Neural cell (in vitro differentiated cells): ENCODE results near the gene ADSL. TPM values are rescaled to one million over a fixed set of nuclear protein-coding genes. Genes with fewer than 3 reads are reported as not detected.

Source experiments
- H2AFZ ChIP-seq: fragments of 200-600, 300-800 bp; sonication (generic), shearing (Covaris generic); 2 replicates; pipeline ENCODE4 v1.6.0; 2014; ENCODE audit warnings: low read depth, mild to moderate bottlenecking, antibody characterized with exemption, low read length, moderate library complexity
- H3F3A ChIP-seq: fragments of 200-600 bp; shearing (Covaris generic); 2 replicates; pipeline ENCODE4 v1.6.1; 2016; ENCODE audit warnings: mild to moderate bottlenecking, moderate library complexity, mixed read lengths, antibody characterized with exemption, low read length; ENCODE audit not compliant: insufficient read depth, poor library complexity, severe bottlenecking
- H3K27ac ChIP-seq: fragments of 200-600, 300-800 bp; sonication (generic), shearing (Covaris generic); 2 replicates; pipeline ENCODE4 v1.5.1; 2014; ENCODE audit warnings: mild to moderate bottlenecking, low read length, moderate library complexity
- H3K27me3 ChIP-seq: fragments of 300-800, 200-600 bp; sonication (generic), shearing (Covaris generic); 2 replicates; pipeline ENCODE4 v1.6.0; 2014; ENCODE audit warnings: mild to moderate bottlenecking, low read depth, low read length, moderate library complexity; ENCODE audit not compliant: insufficient read depth
- H3K36me3 ChIP-seq: fragments of 300-800, 200-600 bp; sonication (generic), shearing (Covaris generic); 2 replicates; pipeline ENCODE4 v1.5.1; 2014; ENCODE audit warnings: mild to moderate bottlenecking, antibody characterized with exemption, low read length, moderate library complexity; ENCODE audit not compliant: insufficient read depth
- H3K4me2 ChIP-seq: fragments of 300-800, 200-600 bp; sonication (generic), shearing (Covaris generic); 2 replicates; pipeline ENCODE4 v1.6.0; 2014; ENCODE audit warnings: mild to moderate bottlenecking, low read length
- H3K4me3 ChIP-seq: fragments of 300-800, 200-600 bp; sonication (generic), shearing (Covaris generic); 2 replicates; pipeline ENCODE4 v1.5.1; 2014; ENCODE audit warnings: mild to moderate bottlenecking, low read length, moderate library complexity
- H3K79me2 ChIP-seq: fragments of 200-600 bp; shearing (Covaris generic); replicated peaks from 2 replicates; pipeline ENCODE4 v1.6.0; 2014; ENCODE audit warnings: mild to moderate bottlenecking, low read length, moderate library complexity; ENCODE audit not compliant: insufficient read depth
- H3K9ac ChIP-seq: fragments of 300-800, 200-600 bp; sonication (generic), shearing (Covaris generic); 2 replicates; pipeline ENCODE4 v1.6.1; 2016; ENCODE audit warnings: mild to moderate bottlenecking, low read length, mixed read lengths
- H3K9me2 ChIP-seq: fragments of 200-600 bp; shearing (Covaris generic); 2 replicates; pipeline ENCODE4 v1.6.1; 2016; ENCODE audit warnings: mild to moderate bottlenecking, low read length, mixed read lengths; ENCODE audit not compliant: insufficient read depth
- H3K9me3 ChIP-seq: fragments of 200-600, 300-800 bp; sonication (generic), shearing (Covaris generic); 2 replicates; pipeline ENCODE4 v1.6.1; 2016; ENCODE audit warnings: mild to moderate bottlenecking, mixed run types, low read length, moderate library complexity, mixed read lengths
- H4K20me1 ChIP-seq: fragments of 200-600 bp; shearing (Covaris generic); 2 replicates; pipeline ENCODE4 v1.6.1; 2016; ENCODE audit warnings: mild to moderate bottlenecking, mixed run types; ENCODE audit not compliant: insufficient read depth
- EP300 ChIP-seq: fragments of 450-650 bp; conservative IDR thresholded peaks from 2 replicates; pipeline ENCODE4 v1.6.1; 2014; ENCODE audit warnings: antibody characterized with exemption, mild to moderate bottlenecking, moderate library complexity; ENCODE audit not compliant: poor library complexity, severe bottlenecking
- EZH2 ChIP-seq: fragments of 200-600, 300-800 bp; shearing (Covaris generic), sonication (generic); IDR thresholded peaks from 2 replicates; pipeline ENCODE4 v1.6.1; 2014; ENCODE audit warnings: antibody characterized with exemption, low read length, borderline replicate concordance, mild to moderate bottlenecking; ENCODE audit not compliant: insufficient read depth, poor library complexity, severe bottlenecking
- MXI1 ChIP-seq: fragments of 450-650 bp; conservative IDR thresholded peaks from 2 replicates; pipeline ENCODE4 v1.6.1; 2014; ENCODE audit warnings: antibody characterized with exemption, mild to moderate bottlenecking; ENCODE audit not compliant: poor library complexity, severe bottlenecking
- POLR2AphosphoS5 ChIP-seq: IDR thresholded peaks from 2 replicates; pipeline ENCODE4 v1.6.1; 2012
- RAD21 ChIP-seq: fragments of 450-650 bp; conservative IDR thresholded peaks from 2 replicates; pipeline ENCODE4 v1.6.1; 2014; ENCODE audit warnings: antibody characterized with exemption, mild to moderate bottlenecking, moderate library complexity
- REST ChIP-seq: IDR thresholded peaks from 2 replicates; pipeline ENCODE4 v1.6.1; 2012; ENCODE audit warnings: borderline replicate concordance
- SMC3 ChIP-seq: fragments of 450-650 bp; conservative IDR thresholded peaks from 2 replicates; pipeline ENCODE4 v1.6.1; 2014; ENCODE audit warnings: antibody characterized with exemption, mild to moderate bottlenecking, moderate library complexity; ENCODE audit not compliant: poor library complexity
- TAF1 ChIP-seq: IDR thresholded peaks from 2 replicates; pipeline ENCODE4 v1.6.1; 2012; ENCODE audit warnings: low read depth
- polyA plus RNA-seq: library from polyadenylated mRNA; depleted of rRNA; stranded (reverse); fragments of >200 nt; gene quantifications from 2 replicates; pipeline ENCODE4 v1.2.3, GENCODE V29; 2014
- TF ChIP-seq, protein P1 (sequence below): fragments of 450-650 bp; IDR thresholded peaks from 2 replicates; pipeline ENCODE4 v1.5.1; 2014; ENCODE audit warnings: antibody characterized with exemption, mild to moderate bottlenecking, moderate library complexity; ENCODE audit not compliant: poor library complexity, severe bottlenecking

Gene ADSL
- polyA plus RNA-seq, 1 donor from 2014 or later = 112 TPM

GRCh38 chr22:40403141-40403540, 56.8 kb downstream of the ADSL start:
- H3K4me2 ChIP-seq = no peak overlapping the region
- H3K9me3 ChIP-seq = no peaks in the 10 kb centered on the region
- no peaks in the 10 kb centered on the region for H3K27me3 ChIP-seq
- H3K27ac ChIP-seq = no peak overlapping the region
- H3K79me2 ChIP-seq = no peaks in the 10 kb centered on the region
- H3K9ac ChIP-seq = no peak overlapping the region
- no peak overlapping the region for H3K4me3 ChIP-seq
- no peaks in the 10 kb centered on the region for H3K9me2 ChIP-seq
- no peaks in the 10 kb centered on the region for H3K36me3 ChIP-seq
- H4K20me1 ChIP-seq = no peaks in the 10 kb centered on the region
- H2AFZ ChIP-seq = no peak overlapping the region
- H3F3A ChIP-seq = no peaks in the 10 kb centered on the region
- TF ChIP-seq TAF1 = no peak
- no peak for TF ChIP-seq MXI1
- no peak for TF ChIP-seq RAD21
- no peak for TF ChIP-seq SMC3
- no peak for TF ChIP-seq EZH2
- TF ChIP-seq, protein P1, sequence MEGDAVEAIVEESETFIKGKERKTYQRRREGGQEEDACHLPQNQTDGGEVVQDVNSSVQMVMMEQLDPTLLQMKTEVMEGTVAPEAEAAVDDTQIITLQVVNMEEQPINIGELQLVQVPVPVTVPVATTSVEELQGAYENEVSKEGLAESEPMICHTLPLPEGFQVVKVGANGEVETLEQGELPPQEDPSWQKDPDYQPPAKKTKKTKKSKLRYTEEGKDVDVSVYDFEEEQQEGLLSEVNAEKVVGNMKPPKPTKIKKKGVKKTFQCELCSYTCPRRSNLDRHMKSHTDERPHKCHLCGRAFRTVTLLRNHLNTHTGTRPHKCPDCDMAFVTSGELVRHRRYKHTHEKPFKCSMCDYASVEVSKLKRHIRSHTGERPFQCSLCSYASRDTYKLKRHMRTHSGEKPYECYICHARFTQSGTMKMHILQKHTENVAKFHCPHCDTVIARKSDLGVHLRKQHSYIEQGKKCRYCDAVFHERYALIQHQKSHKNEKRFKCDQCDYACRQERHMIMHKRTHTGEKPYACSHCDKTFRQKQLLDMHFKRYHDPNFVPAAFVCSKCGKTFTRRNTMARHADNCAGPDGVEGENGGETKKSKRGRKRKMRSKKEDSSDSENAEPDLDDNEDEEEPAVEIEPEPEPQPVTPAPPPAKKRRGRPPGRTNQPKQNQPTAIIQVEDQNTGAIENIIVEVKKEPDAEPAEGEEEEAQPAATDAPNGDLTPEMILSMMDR = no peak

- no peaks in the 10 kb centered on the region for H4K20me1 ChIP-seq
- H2AFZ ChIP-seq = no peak overlapping the region
- no peaks in the 10 kb centered on the region for H3K27me3 ChIP-seq
- TF ChIP-seq EZH2 (no peak), TAF1 (no peak), REST (no peak), MXI1 (no peak), SMC3 (no peak), EP300 (no peak), RAD21 (no peak), POLR2AphosphoS5 (no peak)
- TF ChIP-seq, protein P1 = no peak
- H3K9me3 ChIP-seq = no peaks in the 10 kb centered on the region
- no peaks in the 10 kb centered on the region for H3F3A ChIP-seq
- H3K36me3 ChIP-seq = no peaks in the 10 kb centered on the region
- no peak overlapping the region for H3K9ac ChIP-seq
- H3K9me2 ChIP-seq = no peaks in the 10 kb centered on the region
- H3K4me2 ChIP-seq = no peak overlapping the region
- no peak overlapping the region for H3K27ac ChIP-seq
- no peak overlapping the region for H3K4me3 ChIP-seq
- H3K79me2 ChIP-seq = no peaks in the 10 kb centered on the region
Measured at GRCh38 chr22:40403651-40404050, 57.4 kb downstream of the ADSL start.
